GM12878 (cell line): ENCODE measurements around the gene POLA1. TPM values are rescaled to one million over a fixed set of nuclear protein-coding genes. Genes with fewer than 3 reads are reported as not detected.

Source experiments
- BHLHE40 ChIP-seq, 2 experiments: fragments of 450-650 bp in 1 of 2; IDR thresholded peaks; 2 replicates each; pipeline ENCODE4 v1.6.1; 2011 to 2017; ENCODE audit warnings: low read depth in 2 of 2, borderline replicate concordance in 1 of 2, improper control_type of control experiment in 1 of 2, low read length in 1 of 2, mild to moderate bottlenecking in 1 of 2
- CHD2 ChIP-seq: IDR thresholded peaks from 2 replicates; pipeline ENCODE4 v1.6.1; 2011; ENCODE audit warnings: low read depth, low read length, improper control_type of control experiment, borderline replicate concordance
- E4F1 ChIP-seq: fragments of 450-650 bp; IDR thresholded peaks from 2 replicates; pipeline ENCODE4 v1.6.1; 2018; ENCODE audit warnings: borderline replicate concordance, mild to moderate bottlenecking; ENCODE audit not compliant: partially characterized antibody
- GABPA ChIP-seq: IDR thresholded peaks from 2 replicates; pipeline ENCODE4 v1.6.1; 2014; ENCODE audit warnings: antibody characterized with exemption, low read depth, mild to moderate bottlenecking, inconsistent platforms
- HDAC2 ChIP-seq: fragments of 200-600 bp; sonication (generic); IDR thresholded peaks from 2 replicates; pipeline ENCODE4 v1.6.1; 2017
- HDGF ChIP-seq: fragments of 450-650 bp; IDR thresholded peaks from 2 replicates; pipeline ENCODE4 v1.6.1; 2016; ENCODE audit warnings: antibody characterized with exemption
- HSF1 ChIP-seq: fragments of 150-350 bp; IDR thresholded peaks from 2 replicates; pipeline ENCODE4 v1.6.1; 2014; ENCODE audit warnings: mild to moderate bottlenecking, low read depth, low read length
- IRF4 ChIP-seq: IDR thresholded peaks from 2 replicates; pipeline ENCODE4 v1.6.1; 2011; ENCODE audit warnings: low read depth, low read length
- JUNB ChIP-seq: IDR thresholded peaks from 2 replicates; pipeline ENCODE4 v1.6.1; 2016; ENCODE audit warnings: antibody characterized with exemption, mild to moderate bottlenecking
- KAT2A ChIP-seq: conservative IDR thresholded peaks from 2 replicates; pipeline ENCODE4 v1.6.1; 2011; ENCODE audit warnings: low read depth, low read length; ENCODE audit not compliant: control insufficient read depth
- KDM1A ChIP-seq: fragments of 200-600 bp; sonication (generic); IDR thresholded peaks from 2 replicates; pipeline ENCODE4 v1.6.1; 2016; ENCODE audit warnings: borderline replicate concordance
- KLF5 ChIP-seq: fragments of 450-650 bp; IDR thresholded peaks from 2 replicates; pipeline ENCODE4 v1.6.1; 2014; ENCODE audit warnings: mild to moderate bottlenecking; ENCODE audit not compliant: partially characterized antibody
- NFXL1 ChIP-seq: fragments of 450-650 bp; IDR thresholded peaks from 2 replicates; pipeline ENCODE4 v1.6.1; 2017; ENCODE audit warnings: antibody characterized with exemption, mild to moderate bottlenecking, borderline replicate concordance
- NR2C1 ChIP-seq: fragments of 450-650 bp; IDR thresholded peaks from 2 replicates; pipeline ENCODE4 v1.6.1; 2017; ENCODE audit warnings: antibody characterized with exemption, mild to moderate bottlenecking, moderate library complexity
- NR2C2 ChIP-seq: IDR thresholded peaks from 2 replicates; pipeline ENCODE4 v1.6.1; 2011; ENCODE audit warnings: borderline replicate concordance, low read depth; ENCODE audit not compliant: control insufficient read depth, insufficient read length
- PML ChIP-seq: IDR thresholded peaks from 2 replicates; pipeline ENCODE4 v1.6.1; 2012; ENCODE audit warnings: low read length, inconsistent platforms
- POLR2A ChIP-seq: IDR thresholded peaks from 2 replicates; pipeline ENCODE4 v1.6.1; 2011; ENCODE audit warnings: low read depth, mild to moderate bottlenecking, low read length
- RUNX3 ChIP-seq: IDR thresholded peaks from 2 replicates; pipeline ENCODE4 v1.6.1; 2012; ENCODE audit warnings: low read length, inconsistent platforms
- SP1 ChIP-seq: IDR thresholded peaks from one replicate; pipeline ENCODE4 v1.6.1; 2011; ENCODE audit warnings: low read depth, low read length
- STAT3 ChIP-seq: IDR thresholded peaks from 2 replicates; pipeline ENCODE4 v1.6.1; 2011; ENCODE audit warnings: low read depth, low read length, improper control_type of control experiment
- SUZ12 ChIP-seq: fragments of 200-600 bp; sonication (generic); IDR thresholded peaks from one replicate; pipeline ENCODE4 v1.6.1; 2018; ENCODE audit warnings: antibody characterized with exemption, mild to moderate bottlenecking; ENCODE audit not compliant: unreplicated experiment
- TARDBP ChIP-seq: IDR thresholded peaks from 2 replicates; pipeline ENCODE4 v1.6.1; 2016; ENCODE audit warnings: borderline replicate concordance
- TCF3 ChIP-seq: IDR thresholded peaks from 2 replicates; pipeline ENCODE4 v1.6.1; 2012; ENCODE audit warnings: low read depth, mild to moderate bottlenecking, low read length, borderline replicate concordance; ENCODE audit not compliant: insufficient read depth
- ZBTB40 ChIP-seq: fragments of 450-650 bp; IDR thresholded peaks from 2 replicates; pipeline ENCODE4 v1.6.1; 2016; ENCODE audit warnings: mild to moderate bottlenecking, moderate library complexity, borderline replicate concordance
- ZNF217 ChIP-seq: fragments of 450-650 bp; IDR thresholded peaks from 2 replicates; pipeline ENCODE4 v1.6.1; 2017; ENCODE audit warnings: antibody characterized with exemption, mild to moderate bottlenecking
- ZNF24 ChIP-seq: fragments of 450-650 bp; IDR thresholded peaks from 2 replicates; pipeline ENCODE4 v1.6.1; 2017; ENCODE audit warnings: antibody characterized with exemption, mild to moderate bottlenecking
- ZNF384 ChIP-seq: IDR thresholded peaks from 2 replicates; pipeline ENCODE4 v1.6.1; 2012; ENCODE audit warnings: low read depth, mild to moderate bottlenecking, low read length, improper control_type of control experiment, borderline replicate concordance
- ZNF622 ChIP-seq: fragments of 450-650 bp; IDR thresholded peaks from 2 replicates; pipeline ENCODE4 v1.6.1; 2017; ENCODE audit warnings: mild to moderate bottlenecking, inconsistent platforms
- polyA plus RNA-seq, 11 experiments: library from polyadenylated mRNA; depleted of rRNA in 4 of 11; unstranded in 6 of 11; stranded (reverse) in 5 of 11; fragments of >200 nt; fragmentation: Nextera tagmentation in 4 of 11; fragmentation: Illumina TruSeq in 1 of 11; extraction: Ambion mirVana in 4 of 11; extraction: Trizol in 1 of 11; gene quantifications; 1 replicate in 1 of 11; 2 replicates in 10 of 11; pipeline versions ENCODE4 v1.2.1 to v1.2.3, GENCODE V29; 2011 to 2016; ENCODE audit warnings: inconsistent platforms in 2 of 11, missing spikeins in 2 of 11, low read depth in 1 of 11
- total RNA-seq, 4 experiments: library from RNA; depleted of rRNA in 3 of 4; stranded (reverse); fragments of >200 nt in 3 of 4; fragmentation: Illumina TruSeq in 1 of 4; extraction: Trizol in 1 of 4; gene quantifications; 2 replicates each; pipeline versions ENCODE4 v1.2.1 to v1.2.3, GENCODE V29; 2013 to 2021

POLA1 gene
- total and polyA plus RNA-seq, 10 of the 15 experiments (the other 5 are each of a cell fraction or from before 2014, with no cell fraction given): 6.5 to 34.7 (median 24.8) TPM

GRCh38 chrX:24777660-24778059, 83.9 kb downstream of the POLA1 start (continued):
- no peak for TF ChIP-seq E4F1
- TF ChIP-seq RUNX3: peak; percentile 77
- no peak for TF ChIP-seq HDGF
- TF ChIP-seq CHD2: no peak
- TF ChIP-seq ZBTB40: no peak
- TF ChIP-seq IRF4: peak; percentile 77
- no peak for TF ChIP-seq ZNF622
- TF ChIP-seq JUNB: no peak
- no peak for TF ChIP-seq GABPA
- TF ChIP-seq KAT2A: no peak
- no peak for TF ChIP-seq POLR2A
- no peak for TF ChIP-seq SP1
- no peak for TF ChIP-seq HDAC2
- TF ChIP-seq TCF3: no peak
- TF ChIP-seq BHLHE40 (IDR thresholded peaks at IDR 0.05; ENCODE audit: borderline replicate concordance in 1 of 2, low read depth in 2 of 2, low read length in 1 of 2): no peak
- no peak for TF ChIP-seq PML
- 0 out of 2 replicates have a peak, but pooled peaks have one; percentile 66 for TF ChIP-seq ZNF217
- peak; percentile 64; the same call in 1 of the 2 replicates for TF ChIP-seq ZNF24
- no peak for TF ChIP-seq STAT3
- TF ChIP-seq NFXL1: no peak
- TF ChIP-seq NR2C1: no peak
- no peak for TF ChIP-seq SUZ12
- TF ChIP-seq ZNF384: no peak
- no peak for TF ChIP-seq KLF5
- TF ChIP-seq KDM1A: no peak
- TF ChIP-seq NR2C2: no peak
- no peak for TF ChIP-seq HSF1
- TF ChIP-seq TARDBP: no peak
